ENCODE measurements around the gene LRRC27. TPM values are rescaled to one million over a fixed set of nuclear protein-coding genes. Genes with fewer than 3 reads are reported as not detected.

Gene LRRC27
- total RNA-seq, 1 experiment from 2014 or later = 5.6 TPM

DNA sequence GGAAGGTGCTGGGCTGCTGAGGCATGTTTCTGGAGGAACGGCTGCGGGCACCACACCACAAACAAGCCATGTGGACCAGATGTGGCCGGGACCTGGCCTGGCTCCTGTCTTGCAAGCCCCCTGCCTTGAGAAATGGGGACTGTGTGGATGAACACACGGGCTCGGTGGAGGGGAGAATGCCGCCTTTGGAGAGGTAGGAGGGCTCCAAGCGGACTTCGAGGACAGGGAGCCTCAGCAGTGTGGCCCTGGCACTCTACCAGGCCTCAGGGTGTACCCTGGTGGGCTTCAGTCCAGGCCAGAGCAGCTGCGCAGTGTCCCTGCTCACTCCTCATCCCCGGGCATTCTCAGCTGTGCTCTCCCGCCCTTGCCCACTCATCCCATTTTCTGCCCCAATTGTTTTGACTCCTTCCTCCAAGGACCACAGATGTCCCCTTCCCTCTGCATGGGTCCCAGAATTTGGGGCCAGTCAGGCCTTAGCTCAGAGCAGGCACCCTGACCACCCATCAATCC lies 96.5 kb downstream of the LRRC27 start:
- Histone ChIP-seq H3K9me3 (ENCODE audit: low read length) (no peaks in the 10 kb centered on the region), H2AFZ (ENCODE audit: low read length) (no peak overlapping the region), H3K9ac (ENCODE audit: low read length) (no peak overlapping the region), H3K9me2 (replicated peaks; ENCODE audit: low read length) (no peaks in the 10 kb centered on the region), H3K4me2 (ENCODE audit: low read length) (no peak overlapping the region), H4K20me1 (ENCODE audit: low read length) (no peaks in the 10 kb centered on the region), H3K4me3 (ENCODE audit: low read length) (no peak overlapping the region), H3K27me3 (ENCODE audit: low read length) (no peaks in the 10 kb centered on the region), H3K36me3 (ENCODE audit: low read depth, low read length) (peaks cover 7% of the 10 kb centered on the region; the same call in 1 of the 2 replicates), H3K27ac (ENCODE audit: low read length) (no peak overlapping the region), H3F3A (ENCODE audit: low read length, unreplicated experiment) (no peaks in the 10 kb centered on the region), H3K79me2 (ENCODE audit: low read length) (no peaks in the 10 kb centered on the region), H3K4me1 (ENCODE audit: insufficient read depth, low read length) (no peaks in the 10 kb centered on the region)
- no peak for ATAC-seq
- intact Hi-C loops (cut with micrococcal nuclease) = no loop called here
- TF ChIP-seq EZH2phosphoT487 (IDR thresholded peaks at IDR 0.05; ENCODE audit: borderline replicate concordance, low read length) = no peak
- TF ChIP-seq, protein P1, sequence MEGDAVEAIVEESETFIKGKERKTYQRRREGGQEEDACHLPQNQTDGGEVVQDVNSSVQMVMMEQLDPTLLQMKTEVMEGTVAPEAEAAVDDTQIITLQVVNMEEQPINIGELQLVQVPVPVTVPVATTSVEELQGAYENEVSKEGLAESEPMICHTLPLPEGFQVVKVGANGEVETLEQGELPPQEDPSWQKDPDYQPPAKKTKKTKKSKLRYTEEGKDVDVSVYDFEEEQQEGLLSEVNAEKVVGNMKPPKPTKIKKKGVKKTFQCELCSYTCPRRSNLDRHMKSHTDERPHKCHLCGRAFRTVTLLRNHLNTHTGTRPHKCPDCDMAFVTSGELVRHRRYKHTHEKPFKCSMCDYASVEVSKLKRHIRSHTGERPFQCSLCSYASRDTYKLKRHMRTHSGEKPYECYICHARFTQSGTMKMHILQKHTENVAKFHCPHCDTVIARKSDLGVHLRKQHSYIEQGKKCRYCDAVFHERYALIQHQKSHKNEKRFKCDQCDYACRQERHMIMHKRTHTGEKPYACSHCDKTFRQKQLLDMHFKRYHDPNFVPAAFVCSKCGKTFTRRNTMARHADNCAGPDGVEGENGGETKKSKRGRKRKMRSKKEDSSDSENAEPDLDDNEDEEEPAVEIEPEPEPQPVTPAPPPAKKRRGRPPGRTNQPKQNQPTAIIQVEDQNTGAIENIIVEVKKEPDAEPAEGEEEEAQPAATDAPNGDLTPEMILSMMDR (conservative IDR thresholded peaks at IDR 0.05; ENCODE audit: low read depth, low read length) = no peak
- no peak for TF ChIP-seq EZH2 (IDR thresholded peaks at IDR 0.05; ENCODE audit: low read length, unreplicated experiment)
- no peak for DNase-seq
- ChIA-PET CTCF (no interaction called here), POLR2A (ENCODE audit: unreplicated experiment) (no interaction called here)
- BruUV-seq (replicated peaks) = no TSS peak

Other genes with a start within 250 kb of the LRRC27 start
- gene DPYSL4, start 145.2 kb upstream of the LRRC27 start, total RNA-seq (2014; rRNA removed) = 10.2 and 10.9 TPM in 2 replicates
- 28.3 and 34.7 TPM in 2 replicates for gene STK32C, start 24.2 kb upstream of the LRRC27 start, total RNA-seq (2014; rRNA removed)
- gene PWWP2B, start 65.0 kb downstream of the LRRC27 start, total RNA-seq (2014; rRNA removed) = 24.5 and 41.5 TPM in 2 replicates
- gene INPP5A, start 205.6 kb downstream of the LRRC27 start, total RNA-seq (2014; rRNA removed) = 22.6 and 27.8 TPM in 2 replicates